Upper lobe of left lung (tissue), 6 donors: ENCODE measurements around the gene EXTL1. TPM values are rescaled to one million over a fixed set of nuclear protein-coding genes. Genes with fewer than 3 reads are reported as not detected.

Experiments used
- ATAC-seq, 2 donors: fragments of 200-7000 bp; cut with Tn5 transposase; one replicate each; pipeline ENCODE4 v1.9.1; 2022; ENCODE audit warnings: mild to moderate bottlenecking in 2 of 2, moderate library complexity in 2 of 2; ENCODE audit not compliant: low FRiP score in 2 of 2
- DNase-seq, 2 donors: peaks; one replicate each; pipeline ENCODE4 v3.0.0-alpha.2; 2019 to 2020
- H3K27ac ChIP-seq, 4 donors: fragments of 200-600 bp; sonication (generic); one replicate each; pipeline ENCODE4 v1.5.1; 2016 to 2019
- H3K27me3 ChIP-seq, 4 donors: fragments of 200-600 bp; sonication (generic); one replicate each; pipeline ENCODE4 v1.5.1; 2017 to 2019
- H3K36me3 ChIP-seq, 4 donors: fragments of 200-600 bp; sonication (generic); one replicate each; pipeline ENCODE4 v1.5.1; 2016 to 2019
- H3K4me1 ChIP-seq, 4 donors: fragments of 200-600 bp; sonication (generic); one replicate each; pipeline ENCODE4 v1.5.1; 2018 to 2019
- H3K4me3 ChIP-seq, 4 donors: fragments of 200-600 bp; sonication (generic); one replicate each; pipeline ENCODE4 v1.5.1; 2017 to 2019; ENCODE audit warnings: mild to moderate bottlenecking in 2 of 4, moderate library complexity in 1 of 4
- H3K9me3 ChIP-seq, 4 donors: fragments of 200-600 bp; sonication (generic); one replicate each; pipeline ENCODE4 v1.5.1; 2018 to 2019
- EP300 ChIP-seq, 4 donors: sonication (generic); formaldehyde crosslinking; IDR thresholded peaks; one replicate each; pipeline ENCODE4 v1.5.1; 2017; ENCODE audit warnings: antibody characterized with exemption in 4 of 4, control low read depth in 2 of 4
- POLR2A ChIP-seq, 4 donors: fragments of 450-650 bp; IDR thresholded peaks; one replicate each; pipeline ENCODE4 v1.5.1; 2016 to 2017; ENCODE audit warnings: antibody characterized with exemption in 4 of 4, mild to moderate bottlenecking in 2 of 4
- POLR2AphosphoS5 ChIP-seq, 2 donors: sonication (generic); formaldehyde crosslinking; IDR thresholded peaks; one replicate each; pipeline ENCODE4 v1.5.1; 2017; ENCODE audit warnings: antibody characterized with exemption in 2 of 2
- WGBS, 2 donors: methylation state at CpG; one replicate each; pipeline ENCODE4 v1.1.5; 2017 to 2018; 5-methylcytosine and 5-hydroxymethylcytosine counted together
- total RNA-seq, 6 donors: library from RNA; depleted of rRNA in 4 of 6; stranded (reverse); fragments of >200 nt in 4 of 6; gene quantifications; one replicate each; pipeline versions ENCODE4 v1.1.0 to v1.2.1, GENCODE V29; 2016 to 2021
- TF ChIP-seq, protein P1 (sequence below), 6 experiments: fragments of 450-650 bp in 4 of 6; fragments of 200-600 bp in 2 of 6; sonication (generic) in 2 of 6; IDR thresholded peaks; one replicate each; pipeline ENCODE4 v1.5.1; 2016 to 2019; ENCODE audit warnings: antibody characterized with exemption in 6 of 6
- donor health status: DM: no; HTN: no; CAD: no; lungs with moderate emphysema.
- donor health status: DM: no; HTN: yes; CAD: no; lungs with severe emphysema.

EXTL1 gene
- total RNA-seq, 6 donors from 2014 or later: under 0.01 to 0.24 (median 0.20) TPM; not detected in 3

DNA sequence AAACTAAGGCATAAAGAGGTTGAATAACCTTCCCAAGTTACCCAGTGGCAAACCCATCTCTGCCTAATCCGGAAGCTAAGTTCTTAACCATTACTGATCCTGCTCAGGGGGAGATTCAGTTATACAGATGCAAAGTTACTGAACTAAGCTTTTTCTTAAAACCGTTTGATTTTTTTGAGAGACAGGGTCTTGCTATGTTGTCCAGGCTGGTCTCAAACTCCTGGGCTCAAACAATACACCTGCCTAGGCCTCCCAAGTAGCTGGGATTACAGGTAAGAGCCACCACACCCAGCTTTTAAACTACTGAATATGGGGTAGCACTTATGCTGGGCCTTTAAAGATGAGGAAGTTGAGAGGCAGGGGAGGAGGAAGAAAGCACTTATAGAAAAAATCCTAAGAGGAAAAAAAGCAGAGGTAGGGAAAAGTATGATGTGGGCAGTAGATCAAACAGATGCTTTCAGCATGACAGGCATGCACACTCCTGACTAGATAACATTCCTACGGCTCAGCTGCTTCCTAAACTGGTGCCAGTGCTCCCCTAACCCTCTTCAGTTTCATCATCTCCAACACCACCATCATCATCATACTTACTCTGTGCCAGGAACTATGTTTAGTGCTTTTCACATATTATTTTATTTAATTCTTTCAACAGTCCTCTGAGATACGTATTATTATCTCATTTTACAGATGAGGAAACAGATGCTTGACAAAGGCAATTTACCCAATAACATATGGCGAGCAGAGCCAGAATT, 29.5 kb upstream of the EXTL1 start:
- Histone ChIP-seq H3K27me3 (no peaks in the 10 kb centered on the region), H3K36me3 (peaks cover 0 to 15% (median 5%) of the 10 kb centered on the region in 4 donors), H3K27ac (no peak overlapping the region), H3K9me3 (no peaks in the 10 kb centered on the region), H3K4me1 (peaks cover 6 to 21% (median 12%) of the 10 kb centered on the region in 4 donors), H3K4me3 (no peak overlapping the region)
- ATAC-seq (no peak), DNase-seq (no peak)
- WGBS, 2 donors: 71 to 83% methylated on average over 5 of the region's 5 CpGs
- TF ChIP-seq, protein P1, sequence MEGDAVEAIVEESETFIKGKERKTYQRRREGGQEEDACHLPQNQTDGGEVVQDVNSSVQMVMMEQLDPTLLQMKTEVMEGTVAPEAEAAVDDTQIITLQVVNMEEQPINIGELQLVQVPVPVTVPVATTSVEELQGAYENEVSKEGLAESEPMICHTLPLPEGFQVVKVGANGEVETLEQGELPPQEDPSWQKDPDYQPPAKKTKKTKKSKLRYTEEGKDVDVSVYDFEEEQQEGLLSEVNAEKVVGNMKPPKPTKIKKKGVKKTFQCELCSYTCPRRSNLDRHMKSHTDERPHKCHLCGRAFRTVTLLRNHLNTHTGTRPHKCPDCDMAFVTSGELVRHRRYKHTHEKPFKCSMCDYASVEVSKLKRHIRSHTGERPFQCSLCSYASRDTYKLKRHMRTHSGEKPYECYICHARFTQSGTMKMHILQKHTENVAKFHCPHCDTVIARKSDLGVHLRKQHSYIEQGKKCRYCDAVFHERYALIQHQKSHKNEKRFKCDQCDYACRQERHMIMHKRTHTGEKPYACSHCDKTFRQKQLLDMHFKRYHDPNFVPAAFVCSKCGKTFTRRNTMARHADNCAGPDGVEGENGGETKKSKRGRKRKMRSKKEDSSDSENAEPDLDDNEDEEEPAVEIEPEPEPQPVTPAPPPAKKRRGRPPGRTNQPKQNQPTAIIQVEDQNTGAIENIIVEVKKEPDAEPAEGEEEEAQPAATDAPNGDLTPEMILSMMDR (IDR thresholded peaks at IDR 0.05): no peak
- no peak for TF ChIP-seq POLR2AphosphoS5 (IDR thresholded peaks at IDR 0.05)
- TF ChIP-seq POLR2A (IDR thresholded peaks at IDR 0.05): no peak
- TF ChIP-seq EP300 (IDR thresholded peaks at IDR 0.05): no peak

DNA sequence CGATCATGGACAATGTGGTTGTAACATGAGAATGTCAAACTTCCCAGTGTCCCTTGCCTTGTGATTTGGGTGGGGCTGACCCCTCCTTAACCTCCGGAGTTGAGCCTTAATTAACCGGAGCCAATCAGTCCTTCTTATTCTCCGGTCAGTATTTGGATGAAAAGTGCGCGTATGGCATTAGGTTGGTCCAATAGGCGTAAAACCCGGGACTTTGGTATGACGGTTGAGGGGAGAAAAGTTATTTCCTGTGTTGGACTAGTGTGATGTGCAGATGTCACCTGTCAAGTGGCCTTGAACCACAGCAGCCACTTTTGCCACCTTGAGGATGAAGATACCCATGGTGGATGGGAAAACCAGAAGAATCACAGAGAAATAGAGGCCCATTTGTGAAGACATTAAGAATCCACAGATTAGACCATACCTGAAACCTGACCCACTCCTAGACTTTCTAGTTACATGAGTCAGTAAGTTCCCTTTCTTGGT, 28.8 kb upstream of the EXTL1 start:
- H3K27ac ChIP-seq: no peak overlapping the region
- 92 to 96% methylated on average over 9 of the region's 9 CpGs for WGBS, 2 donors

GRCh38 chr1:25993197-25993951, 28.2 kb upstream of the EXTL1 start:
- 87 to 89% methylated on average over 8 of the region's 8 CpGs for WGBS, 2 donors
- Histone ChIP-seq H3K9me3 (no peaks in the 10 kb centered on the region), H3K27ac (no peak overlapping the region), H3K4me3 (no peak overlapping the region), H3K27me3 (no peaks in the 10 kb centered on the region), H3K36me3 (peaks cover 0 to 6% (median 2%) of the 10 kb centered on the region in 4 donors), H3K4me1 (peaks cover 12 to 26% (median 16%) of the 10 kb centered on the region in 4 donors)
- no peak for ATAC-seq
- no peak for TF ChIP-seq POLR2AphosphoS5 (IDR thresholded peaks at IDR 0.05)
- no peak for TF ChIP-seq EP300 (IDR thresholded peaks at IDR 0.05)
- TF ChIP-seq, protein P1 (IDR thresholded peaks at IDR 0.05): no peak
- no peak for TF ChIP-seq POLR2A (IDR thresholded peaks at IDR 0.05)
- no peak for DNase-seq

More for the DNA sequence above, 28.8 kb upstream of the EXTL1 start:
- peaks cover 0 to 9% (median 3%) of the 10 kb centered on the region in 4 donors for H3K36me3 ChIP-seq
- H3K9me3 ChIP-seq: no peaks in the 10 kb centered on the region
- ATAC-seq (no peak), DNase-seq (no peak)
- no peaks in the 10 kb centered on the region for H3K27me3 ChIP-seq
- no peak overlapping the region for H3K4me3 ChIP-seq
- H3K4me1 ChIP-seq: peaks cover 11 to 25% (median 15%) of the 10 kb centered on the region in 4 donors
- TF ChIP-seq POLR2AphosphoS5 (IDR thresholded peaks at IDR 0.05) (no peak), EP300 (IDR thresholded peaks at IDR 0.05) (no peak), POLR2A (IDR thresholded peaks at IDR 0.05) (no peak)
- TF ChIP-seq, protein P1 (IDR thresholded peaks at IDR 0.05): no peak

GRCh38 chr1:25994402-25995150, 27.0 kb upstream of the EXTL1 start:
- WGBS, 2 donors: 96% methylated on average over 3 of the region's 3 CpGs
- TF ChIP-seq POLR2A (IDR thresholded peaks at IDR 0.05) (no peak), POLR2AphosphoS5 (IDR thresholded peaks at IDR 0.05) (no peak), EP300 (IDR thresholded peaks at IDR 0.05) (no peak)
- TF ChIP-seq, protein P1 (IDR thresholded peaks at IDR 0.05): no peak

More at GRCh38 chr1:25994402-25995150, 27.0 kb upstream of the EXTL1 start:
- H3K4me1 ChIP-seq: peaks cover 15 to 30% (median 21%) of the 10 kb centered on the region in 4 donors
- DNase-seq (no peak), ATAC-seq (no peak)
- H3K9me3 ChIP-seq: no peaks in the 10 kb centered on the region
- H3K4me3 ChIP-seq: no peak overlapping the region
- no peak overlapping the region for H3K27ac ChIP-seq
- H3K36me3 ChIP-seq: no peaks in the 10 kb centered on the region
- H3K27me3 ChIP-seq: no peaks in the 10 kb centered on the region
